Fibroblast of lung (primary cell): ENCODE results near the gene SLC25A30.

Experiments
- EZH2 ChIP-seq: IDR thresholded peaks from 2 replicates; pipeline ENCODE4 v1.5.1; 2012; ENCODE audit warnings: low read length, control low read depth, mild to moderate bottlenecking; ENCODE audit errors: missing control alignments
- TF ChIP-seq, protein P1 (sequence below), 2 donors: IDR thresholded peaks in 1 of 2; conservative IDR thresholded peaks in 1 of 2; 1 replicate in 1 of 2; 2 replicates in 1 of 2; pipeline ENCODE4 v1.5.1; 2011 to 2012; ENCODE audit warnings: low read length in 2 of 2, control low read depth in 1 of 2, inconsistent platforms in 1 of 2, low read depth in 1 of 2, mild to moderate bottlenecking in 1 of 2

DNA sequence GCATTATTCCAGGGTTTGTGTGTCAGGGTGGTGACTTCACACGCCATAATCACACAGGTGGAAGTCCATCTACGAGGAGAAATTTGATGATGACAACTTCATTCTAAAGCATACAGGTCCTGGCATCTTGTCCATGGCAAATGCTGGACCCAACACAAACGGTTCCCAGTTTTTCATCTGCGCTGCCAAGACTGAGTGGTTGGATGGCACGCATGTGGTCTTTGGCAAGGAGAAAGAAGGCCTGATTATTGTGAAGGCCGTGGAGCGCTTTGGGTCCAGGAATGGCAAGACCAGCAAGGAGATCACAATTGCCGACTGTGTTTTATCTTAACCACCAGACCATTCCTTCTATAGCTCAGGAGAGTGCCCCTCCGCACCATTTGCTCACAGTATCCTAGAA lies 18.2 kb upstream of the SLC25A30 start:
- TF ChIP-seq, protein P1, sequence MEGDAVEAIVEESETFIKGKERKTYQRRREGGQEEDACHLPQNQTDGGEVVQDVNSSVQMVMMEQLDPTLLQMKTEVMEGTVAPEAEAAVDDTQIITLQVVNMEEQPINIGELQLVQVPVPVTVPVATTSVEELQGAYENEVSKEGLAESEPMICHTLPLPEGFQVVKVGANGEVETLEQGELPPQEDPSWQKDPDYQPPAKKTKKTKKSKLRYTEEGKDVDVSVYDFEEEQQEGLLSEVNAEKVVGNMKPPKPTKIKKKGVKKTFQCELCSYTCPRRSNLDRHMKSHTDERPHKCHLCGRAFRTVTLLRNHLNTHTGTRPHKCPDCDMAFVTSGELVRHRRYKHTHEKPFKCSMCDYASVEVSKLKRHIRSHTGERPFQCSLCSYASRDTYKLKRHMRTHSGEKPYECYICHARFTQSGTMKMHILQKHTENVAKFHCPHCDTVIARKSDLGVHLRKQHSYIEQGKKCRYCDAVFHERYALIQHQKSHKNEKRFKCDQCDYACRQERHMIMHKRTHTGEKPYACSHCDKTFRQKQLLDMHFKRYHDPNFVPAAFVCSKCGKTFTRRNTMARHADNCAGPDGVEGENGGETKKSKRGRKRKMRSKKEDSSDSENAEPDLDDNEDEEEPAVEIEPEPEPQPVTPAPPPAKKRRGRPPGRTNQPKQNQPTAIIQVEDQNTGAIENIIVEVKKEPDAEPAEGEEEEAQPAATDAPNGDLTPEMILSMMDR (conservative IDR thresholded peaks at IDR 0.05 in 1 of 2, IDR thresholded peaks at IDR 0.05 in 1 of 2; ENCODE audit: low read depth in 1 of 2, low read length in 2 of 2), result no peak
- TF ChIP-seq EZH2, result no peak
